Right lung (tissue), 5 donors: ENCODE measurements around the gene PIK3CD. TPM values are rescaled to one million over a fixed set of nuclear protein-coding genes. Genes with fewer than 3 reads are reported as not detected.

Source experiments
- DNase-seq, 2 donors: peaks; one replicate each; pipeline ENCODE4 v3.0.0-alpha.2; 2013
- polyA plus RNA-seq, 5 donors: library from polyadenylated mRNA; unstranded; fragments of 120-200 nt; gene quantifications; one replicate each; pipeline versions ENCODE4 v1.2.1 to v1.2.3, GENCODE V29; 2013; ENCODE audit warnings: inconsistent platforms in 1 of 5, low replicate concordance in 1 of 5; ENCODE audit not compliant: insufficient read length in 5 of 5, insufficient read depth in 1 of 5

PIK3CD gene
- polyA plus RNA-seq, 5 donors = 4.8 to 6.1 (median 5.7) TPM

GRCh38 chr1:9767964-9768668 lies 116.6 kb downstream of the PIK3CD start:
- no peak for DNase-seq

- no peak for DNase-seq
These were observed 117.5 kb downstream of the PIK3CD start for GRCh38 chr1:9768983-9769382.

- DNase-seq = no peak
These were observed 118.8 kb downstream of the PIK3CD start for GRCh38 chr1:9770298-9770697.

GRCh38 chr1:9774712-9775679 lies 123.5 kb downstream of the PIK3CD start:
- no peak for DNase-seq

GRCh38 chr1:9776685-9777084 lies 125.2 kb downstream of the PIK3CD start:
- DNase-seq = no peak

Other genes with a start within 250 kb of the PIK3CD start
- 1 to 10 TPM; 1.9 to 2.9 (median 2.3) TPM for gene SLC25A33, start 112.3 kb upstream of the PIK3CD start, polyA plus RNA-seq
- 10 to 100 TPM; 10.1 to 21.3 (median 16.6) TPM for gene TMEM201, start 62.8 kb upstream of the PIK3CD start, polyA plus RNA-seq
- gene CLSTN1, start 172.2 kb downstream of the PIK3CD start, polyA plus RNA-seq = 100 to 1,000 TPM in 2 of 5 donors, 10 to 100 TPM in 3; 82.7 to 121 (median 94.8) TPM